ENCODE measurements around the gene CSMD2. TPM values are rescaled to one million over a fixed set of nuclear protein-coding genes. Genes with fewer than 3 reads are reported as not detected.
A peak's percentile ranks its signal among the peaks of the same experiment; 100 is the strongest.

Gene CSMD2
- total RNA-seq, 1 experiment from 2014 or later, result 0.22 TPM

GRCh38 chr1:33655496-33655895 lies 509.5 kb downstream of the CSMD2 start:
- H3K9me2 ChIP-seq (ENCODE audit: insufficient read depth), result no peaks in the 10 kb centered on the region
- intact Hi-C loops (cut with micrococcal nuclease), result no loop called here
- no peaks in the 10 kb centered on the region for H3K9me3 ChIP-seq (ENCODE audit: control insufficient read depth in 1 of 2, insufficient read depth in 1 of 2, low read depth in 1 of 2, low read length in 2 of 2)
- H3K4me2 ChIP-seq (ENCODE audit: low read length), result no peak overlapping the region
- no peak overlapping the region for H3K27ac ChIP-seq (ENCODE audit: low read depth, low read length)
- CTCF ChIA-PET, result no interaction called here
- ATAC-seq (no peak), DNase-seq (ENCODE audit: low read depth, low spot score) (no peak)
- no peaks in the 10 kb centered on the region for H3K4me1 ChIP-seq (ENCODE audit: control insufficient read depth in 1 of 2, insufficient read depth in 2 of 2, low read length in 2 of 2)
- H4K20me1 ChIP-seq (ENCODE audit: insufficient read depth), result no peaks in the 10 kb centered on the region
- POLR2A ChIA-PET, result no interaction called here
- no peak overlapping the region for H3K9ac ChIP-seq (ENCODE audit: low read length)
- H3K4me3 ChIP-seq (replicated peaks in 1 of 2; ENCODE audit: low read depth in 1 of 2, low read length in 2 of 2), result no peak overlapping the region
- RAD21 ChIA-PET (ENCODE audit: low non-redundant PET in 1 of 2, low total read pairs in 2 of 2, uncharacterized antibody in 2 of 2, unreplicated experiment in 2 of 2), result no interaction called here
- no peaks in the 10 kb centered on the region for H3K36me3 ChIP-seq (ENCODE audit: control insufficient read depth in 1 of 2, insufficient read depth in 2 of 2, low read length in 2 of 2)
- BruUV-seq (replicated peaks), result no TSS peak
- TF ChIP-seq ATF3 (IDR thresholded peaks at IDR 0.05), result no peak
- H3K27me3 ChIP-seq (ENCODE audit: insufficient read depth, low read length), result peaks cover 21% of the 10 kb centered on the region
- H3K79me2 ChIP-seq (ENCODE audit: insufficient read depth, low read length), result no peaks in the 10 kb centered on the region
- H2AFZ ChIP-seq (ENCODE audit: low read depth, low read length, poor library complexity, severe bottlenecking), result no peak overlapping the region

- no TSS peak for BruUV-seq (replicated peaks)
- H3K27me3 ChIP-seq (ENCODE audit: insufficient read depth, low read length), result peaks cover 13% of the 10 kb centered on the region
- no peak overlapping the region for H2AFZ ChIP-seq (ENCODE audit: low read depth, low read length, poor library complexity, severe bottlenecking)
- no peaks in the 10 kb centered on the region for H3K36me3 ChIP-seq (ENCODE audit: control insufficient read depth in 1 of 2, insufficient read depth in 2 of 2, low read length in 2 of 2)
- H3K4me1 ChIP-seq (ENCODE audit: control insufficient read depth in 1 of 2, insufficient read depth in 2 of 2, low read length in 2 of 2), result no peaks in the 10 kb centered on the region
- no peak overlapping the region for H3K27ac ChIP-seq (ENCODE audit: low read depth, low read length)
- H4K20me1 ChIP-seq (ENCODE audit: insufficient read depth), result no peaks in the 10 kb centered on the region
- no peaks in the 10 kb centered on the region for H3K9me3 ChIP-seq (ENCODE audit: control insufficient read depth in 1 of 2, insufficient read depth in 1 of 2, low read depth in 1 of 2, low read length in 2 of 2)
- no peaks in the 10 kb centered on the region for H3K79me2 ChIP-seq (ENCODE audit: insufficient read depth, low read length)
- no peaks in the 10 kb centered on the region for H3K9me2 ChIP-seq (ENCODE audit: insufficient read depth)
- intact Hi-C loops (cut with micrococcal nuclease), result no loop called here
- H3K4me2 ChIP-seq (ENCODE audit: low read length), result no peak overlapping the region
- TF ChIP-seq CTCF (IDR thresholded peaks at IDR 0.05 in 2 of 3, conservative IDR thresholded peaks at IDR 0.05 in 1 of 3; ENCODE audit: borderline replicate concordance in 1 of 3, insufficient read depth in 1 of 3, low read depth in 2 of 3, low read length in 2 of 3) (peak; percentile 16 to 65 (median 63); a peak in 5 of 6 replicates), RAD21 (IDR thresholded peaks at IDR 0.05; ENCODE audit: low read depth) (peak; percentile 52), SRF (IDR thresholded peaks at IDR 0.05; ENCODE audit: low read depth) (no peak)
- ChIA-PET POLR2A (no interaction called here), RAD21 (ENCODE audit: low non-redundant PET in 1 of 2, low total read pairs in 2 of 2, uncharacterized antibody in 2 of 2, unreplicated experiment in 2 of 2) (no interaction called here), CTCF (interaction anchor here (1.0 kb wide), 1 partner anchor 360 kb away, joined by 4 read pairs; no protein-coding TSS in a partner anchor)
- DNase-seq (ENCODE audit: low read depth, low spot score) (peak; percentile 13), ATAC-seq (peak; percentile 97)
- H3K9ac ChIP-seq (ENCODE audit: low read length), result no peak overlapping the region
- no peak overlapping the region for H3K4me3 ChIP-seq (replicated peaks in 1 of 2; ENCODE audit: low read depth in 1 of 2, low read length in 2 of 2)
Observed at GRCh38 chr1:33654267-33654834, 510.7 kb downstream of the CSMD2 start.
